Brain microvascular endothelial cell (primary cell): Measurements from ENCODE around the gene RIMBP2.

Source experiments
- DNase-seq: peaks from one replicate; pipeline ENCODE4 v3.0.0-alpha.2; 2020
- H3K27ac ChIP-seq: fragments of 250-450 bp; sonication (Bioruptor Pico); 2 replicates; pipeline ENCODE4 v1.5.1; 2020; ENCODE audit warnings: mild to moderate bottlenecking, moderate library complexity
- H3K27me3 ChIP-seq: fragments of 250-450 bp; sonication (Bioruptor Pico); replicated peaks from 2 replicates; pipeline ENCODE4 v1.5.1; 2020; ENCODE audit warnings: mild to moderate bottlenecking
- H3K36me3 ChIP-seq: fragments of 250-450 bp; sonication (Bioruptor Pico); replicated peaks from 2 replicates; pipeline ENCODE4 v1.5.1; 2020; ENCODE audit warnings: mild to moderate bottlenecking
- H3K4me3 ChIP-seq: 2 replicates; pipeline ENCODE4 v1.5.1; 2011; ENCODE audit warnings: low read depth, mild to moderate bottlenecking, control low read depth, low read length, moderate library complexity
- CTCF ChIP-seq: IDR thresholded peaks from 2 replicates; pipeline ENCODE4 v1.5.1; 2011; ENCODE audit warnings: low read depth, mild to moderate bottlenecking, moderate library complexity, low read length, control low read depth, inconsistent platforms; ENCODE audit errors: missing control alignments
- in situ Hi-C: cut with HindIII; loops from 2 replicates; pipeline ENCODE4 v1.10.0; 2017; ENCODE audit warnings: low sequenced_read_pairs, low pct_ligation_motif_present

The RIMBP2 gene

GRCh38 chr12:130636370-130636769, 79.7 kb downstream of the RIMBP2 start:
- Histone ChIP-seq H3K36me3 (no peaks in the 10 kb centered on the region), H3K4me3 (no peak overlapping the region), H3K27me3 (no peaks in the 10 kb centered on the region), H3K27ac (no peak overlapping the region)
- TF ChIP-seq CTCF = no peak
- in situ Hi-C loops = no loop called here
- no peak for DNase-seq

- in situ Hi-C loops = no loop called here
These were observed 81.2 kb downstream of the RIMBP2 start for GRCh38 chr12:130634866-130635265.

GRCh38 chr12:130633771-130634170, 82.3 kb downstream of the RIMBP2 start:
- Histone ChIP-seq H3K27ac (no peak overlapping the region), H3K36me3 (no peaks in the 10 kb centered on the region), H3K27me3 (no peaks in the 10 kb centered on the region), H3K4me3 (no peak overlapping the region)
- no peak for DNase-seq
- in situ Hi-C loops = no loop called here
- no peak for TF ChIP-seq CTCF

More at GRCh38 chr12:130634866-130635265, 81.2 kb downstream of the RIMBP2 start:
- no peak for TF ChIP-seq CTCF
- Histone ChIP-seq H3K27ac (no peak overlapping the region), H3K27me3 (no peaks in the 10 kb centered on the region), H3K4me3 (no peak overlapping the region), H3K36me3 (no peaks in the 10 kb centered on the region)
- no peak for DNase-seq

GRCh38 chr12:130632642-130633041, 83.5 kb downstream of the RIMBP2 start:
- Histone ChIP-seq H3K27ac (no peak overlapping the region), H3K36me3 (no peaks in the 10 kb centered on the region), H3K4me3 (no peak overlapping the region), H3K27me3 (no peaks in the 10 kb centered on the region)
- DNase-seq = no peak
- in situ Hi-C loops = no loop called here
- no peak for TF ChIP-seq CTCF

- in situ Hi-C loops = no loop called here
- Histone ChIP-seq H3K4me3 (no peak overlapping the region), H3K27ac (no peak overlapping the region), H3K27me3 (no peaks in the 10 kb centered on the region), H3K36me3 (no peaks in the 10 kb centered on the region)
- TF ChIP-seq CTCF = no peak
- no peak for DNase-seq
These were observed 87.8 kb downstream of the RIMBP2 start for GRCh38 chr12:130628304-130628703.

- Histone ChIP-seq H3K36me3 (no peaks in the 10 kb centered on the region), H3K27ac (no peak overlapping the region), H3K4me3 (no peak overlapping the region), H3K27me3 (no peaks in the 10 kb centered on the region)
- in situ Hi-C loops = no loop called here
- DNase-seq = no peak
- TF ChIP-seq CTCF = no peak
These were observed 88.9 kb downstream of the RIMBP2 start for GRCh38 chr12:130627175-130627574.
